Activated naive CD4-positive, alpha-beta T cell treated with anti-CD3 and anti-CD28 coated beads, Interleukin-2, amount 50 U/mL, for 72 hours (primary cell): ENCODE measurements around the gene ADAMTS4. TPM values are rescaled to one million over a fixed set of nuclear protein-coding genes. Genes with fewer than 3 reads are reported as not detected.

ENCODE experiments used
- ATAC-seq, 2 donors: fragments of 150-1000 bp; cut with Tn5 transposase; 2 replicates each; pipeline ENCODE4 v1.10.0; 2021; ENCODE audit warnings: mild to moderate bottlenecking in 2 of 2, moderate library complexity in 2 of 2
- DNase-seq, 2 donors: peaks; one replicate each; pipeline ENCODE4 v3.0.0; 2021 to 2022; ENCODE audit warnings: low spot score in 2 of 2
- H3K27ac Mint-ChIP-seq, 2 donors: one replicate each; pipeline ENCODE4 v1.8.0; 2022; ENCODE audit warnings: mild to moderate bottlenecking in 2 of 2, mixed read lengths in 2 of 2
- H3K36me3 Mint-ChIP-seq, 2 donors: one replicate each; pipeline ENCODE4 v1.8.0; 2022; ENCODE audit warnings: mixed read lengths in 2 of 2
- H3K9me3 Mint-ChIP-seq, 2 donors: one replicate each; pipeline ENCODE4 v1.8.0; 2022; ENCODE audit warnings: mixed read lengths in 2 of 2
- total RNA-seq, 2 donors: library from RNA; stranded (reverse); gene quantifications; one replicate each; pipeline ENCODE4 v1.2.3, GENCODE V29; 2022

ADAMTS4 gene
- total RNA-seq, 2 donors from 2014 or later, result 2.7 to 4.2 TPM

DNA sequence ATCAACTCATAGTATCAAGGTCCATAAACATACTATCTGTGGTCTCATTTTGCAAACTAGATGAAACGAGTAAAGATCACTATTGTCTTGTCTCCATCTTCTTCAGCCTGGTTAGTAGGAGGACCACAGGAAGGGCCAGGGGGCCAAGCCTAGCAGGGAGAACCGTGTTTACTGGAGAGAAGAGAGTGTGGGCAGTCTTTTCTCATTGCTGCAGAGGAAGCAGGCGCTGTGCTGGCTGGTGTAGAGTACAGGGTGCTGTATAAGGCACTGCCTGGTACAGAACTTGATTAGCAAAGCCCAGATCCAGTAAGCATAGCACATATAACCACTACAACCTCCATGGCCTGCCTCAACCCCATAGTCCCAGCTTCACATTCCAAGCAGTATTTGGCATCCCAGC lies 11.5 kb downstream of the ADAMTS4 start:
- DNase-seq (no peak), ATAC-seq (no peak)
- peaks cover 0 to 9% of the 10 kb centered on the region in 2 donors for H3K9me3 Mint-ChIP-seq
- peak overlapping the region; percentile 39 to 97 for H3K27ac Mint-ChIP-seq
- H3K36me3 Mint-ChIP-seq, result no peaks in the 10 kb centered on the region

DNA sequence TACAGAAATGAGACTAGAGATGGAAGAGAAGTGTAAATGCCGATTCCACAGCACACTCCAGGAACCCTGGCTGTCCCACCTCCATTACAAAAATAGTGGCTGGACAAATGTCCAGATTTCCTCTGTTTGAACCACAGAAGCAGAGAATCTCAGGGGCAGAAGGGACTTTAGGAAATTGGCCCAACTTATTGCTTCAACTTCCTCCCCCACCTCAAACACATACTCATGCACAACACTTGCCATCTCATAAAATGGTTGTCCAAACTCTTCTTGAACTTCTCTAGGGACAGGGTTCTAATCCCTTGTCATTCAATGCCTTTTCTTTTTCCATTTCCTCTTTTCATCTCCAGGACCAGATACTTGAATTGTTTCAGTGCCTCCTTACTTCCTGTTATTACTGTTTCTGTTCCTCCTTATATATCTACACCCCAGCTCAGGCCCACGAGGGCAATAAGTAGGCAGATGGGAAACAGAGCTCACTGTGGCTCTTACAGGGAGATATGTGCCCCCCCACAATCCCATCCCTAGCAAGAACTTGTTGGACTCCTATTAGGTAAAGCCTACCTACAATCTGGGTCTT lies 13.0 kb downstream of the ADAMTS4 start:
- peaks cover 0 to 4% of the 10 kb centered on the region in 2 donors for H3K36me3 Mint-ChIP-seq
- no peak for DNase-seq
- H3K27ac Mint-ChIP-seq, result peak overlapping the region; percentile 83 to 97
- peaks cover 0 to 9% of the 10 kb centered on the region in 2 donors for H3K9me3 Mint-ChIP-seq
- no peak for ATAC-seq

DNA sequence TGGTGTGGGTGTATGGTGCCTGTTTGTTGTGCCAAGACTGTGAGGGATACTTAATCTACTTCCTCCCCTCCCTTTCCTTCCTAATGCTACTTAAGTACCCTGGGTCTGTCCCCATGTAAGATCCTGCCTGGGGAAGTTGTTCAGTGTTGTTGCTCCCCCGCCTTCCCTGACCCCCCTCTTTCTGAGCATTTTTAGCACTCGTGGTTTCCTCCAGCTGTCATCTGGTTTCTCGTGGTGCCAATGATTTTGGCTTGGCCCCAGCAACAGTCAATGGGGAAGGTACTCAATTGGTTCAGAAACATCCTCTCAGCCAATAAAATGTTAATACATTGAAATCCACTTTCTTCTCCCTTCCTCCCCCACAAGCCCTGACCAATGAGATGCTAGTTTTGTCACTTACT lies 13.6 kb downstream of the ADAMTS4 start:
- DNase-seq, result peak; percentile 62 to 80
- Mint-ChIP-seq H3K27ac (peak overlapping the region; percentile 83 to 97), H3K9me3 (peaks cover 0 to 9% of the 10 kb centered on the region in 2 donors), H3K36me3 (peaks cover 0 to 4% of the 10 kb centered on the region in 2 donors)
- ATAC-seq, result peak; percentile 68 to 72

DNA sequence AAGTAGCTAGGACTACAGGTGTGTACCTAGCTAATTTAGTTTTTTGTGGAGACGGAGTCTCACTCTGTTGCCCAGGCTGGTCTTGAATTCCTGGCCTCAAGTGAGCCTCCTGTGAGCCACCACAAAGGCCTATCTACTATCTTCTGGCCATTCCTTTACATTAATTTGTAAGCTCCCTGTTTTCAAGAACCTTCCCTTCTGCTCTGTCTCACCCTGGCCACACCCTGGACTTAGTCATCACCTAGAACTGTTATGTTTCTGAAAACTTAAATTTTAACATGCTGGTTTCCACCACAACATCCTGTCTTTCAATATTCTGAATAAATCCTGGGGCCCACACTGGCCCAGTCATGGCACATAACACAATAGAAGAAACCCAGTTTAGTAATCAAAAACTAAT lies 16.6 kb downstream of the ADAMTS4 start:
- DNase-seq (peak in 1 of 2 donors; percentile 54), ATAC-seq (peak; percentile 76 to 78)
- H3K9me3 Mint-ChIP-seq, result peaks cover 0 to 9% of the 10 kb centered on the region in 2 donors
- peak overlapping the region; percentile 97 to 98 for H3K27ac Mint-ChIP-seq
- peaks cover 3 to 7% of the 10 kb centered on the region in 2 donors for H3K36me3 Mint-ChIP-seq

GRCh38 chr1:161180639-161181038 lies 18.2 kb downstream of the ADAMTS4 start:
- no peak for ATAC-seq
- no peak for DNase-seq
- H3K9me3 Mint-ChIP-seq, result peaks cover 0 to 4% of the 10 kb centered on the region in 2 donors

DNA sequence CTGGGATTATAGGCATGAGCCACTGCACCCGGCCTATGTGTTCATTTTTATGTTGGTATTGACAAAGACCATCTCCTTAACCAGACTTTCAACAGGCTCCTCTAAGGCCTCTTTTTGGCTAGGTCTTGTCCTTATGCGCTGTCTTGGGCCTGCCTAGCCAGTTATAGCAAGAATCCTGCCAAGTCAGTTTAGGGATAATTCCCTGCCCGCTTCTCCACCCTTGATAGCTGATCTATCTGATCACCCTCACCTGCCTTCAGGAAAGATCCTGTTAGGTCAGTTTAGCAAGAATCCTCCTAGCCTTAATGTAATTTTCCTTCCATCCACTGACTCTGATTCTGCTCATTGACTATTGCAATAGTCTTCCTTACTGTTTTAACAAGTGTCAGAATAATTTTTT lies 19.2 kb downstream of the ADAMTS4 start:
- DNase-seq, result no peak
- ATAC-seq, result no peak
- no peaks in the 10 kb centered on the region for H3K9me3 Mint-ChIP-seq
- peak overlapping the region in 1 of 2 donors; percentile 97 for H3K27ac Mint-ChIP-seq
- H3K36me3 Mint-ChIP-seq, result peaks cover 26 to 27% of the 10 kb centered on the region in 2 donors

More at GRCh38 chr1:161180639-161181038, 18.2 kb downstream of the ADAMTS4 start:
- peaks cover 17 to 20% of the 10 kb centered on the region in 2 donors for H3K36me3 Mint-ChIP-seq
- peak overlapping the region; percentile 73 to 97 for H3K27ac Mint-ChIP-seq

DNA sequence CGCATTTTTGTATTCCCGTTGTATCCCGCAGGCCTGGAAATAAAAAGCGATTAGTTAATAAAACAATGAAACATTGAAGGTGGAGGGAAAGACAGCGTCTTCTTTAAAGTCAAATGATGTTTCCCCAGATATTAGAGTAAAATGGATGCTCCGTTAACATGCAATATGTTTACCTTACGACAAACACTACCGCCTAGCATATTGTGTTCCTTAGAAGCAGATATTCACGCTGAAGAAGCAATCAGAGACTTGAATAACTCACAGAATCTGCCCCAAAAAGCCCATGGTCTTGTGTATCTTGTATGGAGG lies 21.0 kb downstream of the ADAMTS4 start:
- ATAC-seq, result no peak
- Mint-ChIP-seq H3K27ac (peak overlapping the region; percentile 94 to 100), H3K36me3 (peaks cover 41 to 43% of the 10 kb centered on the region in 2 donors), H3K9me3 (no peaks in the 10 kb centered on the region)
- no peak for DNase-seq

GRCh38 chr1:161177112-161177935 lies 21.5 kb downstream of the ADAMTS4 start, which contains the start of gene B4GALT3:
B4GALT3 (minus strand) TSS chr1:161177507; CDS start chr1:161176060, 1,447 bp downstream.
- Mint-ChIP-seq H3K9me3 (no peaks in the 10 kb centered on the region), H3K36me3 (peaks cover 41 to 49% of the 10 kb centered on the region in 2 donors), H3K27ac (peak within 1 kb of the TSS; percentile 94 to 100)
- DNase-seq (peak; percentile 91 to 99), ATAC-seq (peak; percentile 86 to 87)

- H3K9me3 Mint-ChIP-seq, result no peaks in the 10 kb centered on the region
- no peak for DNase-seq
- peak in 1 of 2 donors; percentile 2 for ATAC-seq
- peaks cover 41 to 49% of the 10 kb centered on the region in 2 donors for H3K36me3 Mint-ChIP-seq
- peak overlapping the region; percentile 94 to 100 for H3K27ac Mint-ChIP-seq
Observed at GRCh38 chr1:161176468-161177111, 22.3 kb downstream of the ADAMTS4 start.

- H3K9me3 Mint-ChIP-seq, result no peaks in the 10 kb centered on the region
- DNase-seq (no peak), ATAC-seq (no peak)
- H3K36me3 Mint-ChIP-seq, result peaks cover 41 to 56% of the 10 kb centered on the region in 2 donors
- peak overlapping the region; percentile 94 to 100 for H3K27ac Mint-ChIP-seq
Observed at GRCh38 chr1:161175771-161176453, 22.9 kb downstream of the ADAMTS4 start.

DNA sequence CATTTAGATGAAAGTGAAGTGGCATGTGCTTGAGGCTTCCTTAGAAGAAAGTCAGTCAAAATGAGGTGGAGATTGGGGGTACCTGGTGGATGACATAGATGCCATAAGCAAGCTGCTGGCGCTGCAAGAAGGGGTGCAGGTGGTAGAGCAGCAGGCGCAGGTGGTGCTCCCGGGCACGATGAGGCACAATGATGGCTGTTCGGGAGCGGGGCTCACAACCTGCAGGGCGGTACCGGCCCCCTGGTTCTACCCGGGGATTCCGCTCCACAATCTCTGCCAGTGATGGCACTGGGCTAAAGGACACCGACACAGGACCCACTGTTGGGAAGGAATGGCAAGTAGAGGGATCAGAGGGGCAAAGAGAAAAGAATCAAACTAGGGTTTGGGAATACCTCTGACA lies 23.9 kb downstream of the ADAMTS4 start:
- Mint-ChIP-seq H3K36me3 (peaks cover 41 to 57% of the 10 kb centered on the region in 2 donors), H3K27ac (peak overlapping the region in 1 of 2 donors; percentile 94)
- ATAC-seq, result no peak

DNA sequence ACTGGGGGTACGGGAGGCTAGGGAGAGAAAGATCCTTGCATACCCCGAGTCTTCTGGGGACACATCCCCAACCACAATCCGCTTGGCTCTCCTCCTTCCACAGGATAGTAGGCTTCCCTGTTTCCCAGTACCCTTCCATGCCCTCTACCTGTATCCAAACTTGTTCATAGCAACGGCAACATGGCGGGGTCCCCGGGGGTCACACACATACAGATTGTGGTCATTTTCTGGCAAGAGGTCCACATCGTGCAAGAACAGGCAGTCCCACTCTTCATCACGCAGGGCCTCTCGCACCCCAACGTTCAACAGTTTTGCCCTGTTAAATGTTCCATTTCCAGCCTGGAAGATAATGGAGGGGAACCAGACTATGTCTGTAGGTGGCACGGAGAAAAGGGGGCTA lies 25.1 kb downstream of the ADAMTS4 start:
- DNase-seq (no peak), ATAC-seq (no peak)
- peaks cover 41 to 61% of the 10 kb centered on the region in 2 donors for H3K36me3 Mint-ChIP-seq
- no peaks in the 10 kb centered on the region for H3K9me3 Mint-ChIP-seq
- H3K27ac Mint-ChIP-seq, result peak overlapping the region; percentile 61 to 94

More for the DNA sequence above, 23.9 kb downstream of the ADAMTS4 start:
- no peaks in the 10 kb centered on the region for H3K9me3 Mint-ChIP-seq
- DNase-seq, result no peak

- DNase-seq (no peak), ATAC-seq (no peak)
- Mint-ChIP-seq H3K36me3 (peaks cover 41 to 61% of the 10 kb centered on the region in 2 donors), H3K9me3 (no peaks in the 10 kb centered on the region), H3K27ac (peak overlapping the region; percentile 66 to 94)
Observed at GRCh38 chr1:161172776-161173376, 26.0 kb downstream of the ADAMTS4 start.

GRCh38 chr1:161172349-161172748 lies 26.5 kb downstream of the ADAMTS4 start:
- Mint-ChIP-seq H3K9me3 (no peaks in the 10 kb centered on the region), H3K36me3 (peaks cover 39 to 59% of the 10 kb centered on the region in 2 donors), H3K27ac (peak overlapping the region; percentile 66 to 94)
- DNase-seq (no peak), ATAC-seq (no peak)

DNA sequence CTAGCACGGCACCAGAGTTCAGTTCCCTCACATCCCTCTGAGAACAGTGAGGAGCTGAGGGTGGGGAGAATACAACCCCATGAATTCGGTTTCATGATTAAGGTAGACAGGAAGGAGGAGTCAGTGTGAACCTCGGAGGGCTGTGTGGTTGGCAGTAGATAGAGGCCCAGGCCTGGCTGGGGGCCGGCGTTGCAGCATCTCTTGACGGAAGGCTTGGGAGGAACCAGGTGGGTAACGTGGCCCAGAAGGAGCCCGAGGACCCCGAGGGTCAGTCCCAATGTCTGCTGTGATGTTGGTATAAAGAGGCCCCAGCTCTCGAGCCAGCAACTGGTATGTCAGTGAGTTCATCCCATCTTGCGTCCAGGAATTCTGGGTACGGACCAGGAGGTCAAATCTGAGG lies 27.2 kb downstream of the ADAMTS4 start:
- no peaks in the 10 kb centered on the region for H3K9me3 Mint-ChIP-seq
- DNase-seq, result no peak
- H3K36me3 Mint-ChIP-seq, result peaks cover 32 to 54% of the 10 kb centered on the region in 2 donors
- no peak for ATAC-seq
- peak overlapping the region; percentile 42 to 57 for H3K27ac Mint-ChIP-seq

DNA sequence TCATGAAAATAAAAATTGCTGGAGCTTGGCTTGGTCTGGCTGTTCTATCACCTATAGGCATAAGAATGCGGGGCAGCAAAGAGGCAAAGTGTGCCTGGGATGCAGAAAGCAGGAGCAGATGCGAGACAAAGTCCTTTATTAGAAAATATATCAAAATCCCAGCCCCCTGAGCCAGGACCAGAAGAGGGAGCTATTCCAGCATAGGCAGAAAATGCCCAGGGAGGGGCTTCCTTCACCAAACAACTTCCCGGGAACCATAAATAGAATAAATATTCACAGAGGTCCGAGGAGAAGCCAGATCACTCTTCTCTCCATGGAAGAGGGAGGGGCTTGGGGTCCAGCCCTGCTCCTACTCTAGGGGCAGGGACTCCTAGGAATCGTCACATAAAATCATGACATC lies 27.7 kb downstream of the ADAMTS4 start:
- H3K9me3 Mint-ChIP-seq, result no peaks in the 10 kb centered on the region
- peaks cover 27 to 49% of the 10 kb centered on the region in 2 donors for H3K36me3 Mint-ChIP-seq
- peak overlapping the region; percentile 42 to 57 for H3K27ac Mint-ChIP-seq
- ATAC-seq, result no peak
- no peak for DNase-seq
